ENCODE measurements around the gene WWC1. TPM values are rescaled to one million over a fixed set of nuclear protein-coding genes. Genes with fewer than 3 reads are reported as not detected.

Gene WWC1
- total RNA-seq, 2 donors from 2014 or later: 45.3 to 52.6 TPM

DNA sequence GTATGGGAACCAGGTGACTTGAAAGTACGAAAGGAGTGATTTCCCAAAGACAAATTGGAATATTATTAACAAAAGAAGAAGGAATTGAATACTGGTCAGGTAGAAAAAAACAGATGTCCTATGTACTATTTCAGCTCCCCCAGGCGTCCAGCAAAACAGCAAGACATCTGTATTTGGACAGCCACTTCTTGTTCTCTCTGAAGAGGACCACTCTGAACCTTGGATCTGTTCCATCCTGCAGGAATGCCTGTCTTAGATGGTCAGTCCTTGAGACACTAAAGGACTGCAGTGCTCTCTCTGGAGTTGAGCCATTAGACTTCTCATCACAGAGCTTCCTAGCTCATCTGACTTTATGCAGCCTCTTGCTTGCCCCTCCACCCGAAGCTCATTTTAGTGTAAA, 120.4 kb downstream of the WWC1 start:
- DNase-seq (ENCODE audit: low spot score): no peak
- Histone ChIP-seq H3K4me3 (no peak overlapping the region), H3K4me1 (replicated peaks) (no peaks in the 10 kb centered on the region), H3K9me3 (no peaks in the 10 kb centered on the region), H3K27ac (no peak overlapping the region), H3K27me3 (replicated peaks; ENCODE audit: insufficient read depth) (no peaks in the 10 kb centered on the region), H3K36me3 (no peaks in the 10 kb centered on the region)
- TF ChIP-seq, protein P1, sequence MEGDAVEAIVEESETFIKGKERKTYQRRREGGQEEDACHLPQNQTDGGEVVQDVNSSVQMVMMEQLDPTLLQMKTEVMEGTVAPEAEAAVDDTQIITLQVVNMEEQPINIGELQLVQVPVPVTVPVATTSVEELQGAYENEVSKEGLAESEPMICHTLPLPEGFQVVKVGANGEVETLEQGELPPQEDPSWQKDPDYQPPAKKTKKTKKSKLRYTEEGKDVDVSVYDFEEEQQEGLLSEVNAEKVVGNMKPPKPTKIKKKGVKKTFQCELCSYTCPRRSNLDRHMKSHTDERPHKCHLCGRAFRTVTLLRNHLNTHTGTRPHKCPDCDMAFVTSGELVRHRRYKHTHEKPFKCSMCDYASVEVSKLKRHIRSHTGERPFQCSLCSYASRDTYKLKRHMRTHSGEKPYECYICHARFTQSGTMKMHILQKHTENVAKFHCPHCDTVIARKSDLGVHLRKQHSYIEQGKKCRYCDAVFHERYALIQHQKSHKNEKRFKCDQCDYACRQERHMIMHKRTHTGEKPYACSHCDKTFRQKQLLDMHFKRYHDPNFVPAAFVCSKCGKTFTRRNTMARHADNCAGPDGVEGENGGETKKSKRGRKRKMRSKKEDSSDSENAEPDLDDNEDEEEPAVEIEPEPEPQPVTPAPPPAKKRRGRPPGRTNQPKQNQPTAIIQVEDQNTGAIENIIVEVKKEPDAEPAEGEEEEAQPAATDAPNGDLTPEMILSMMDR (IDR thresholded peaks at IDR 0.05): no peak
- no peak for TF ChIP-seq POLR2AphosphoS5 (IDR thresholded peaks at IDR 0.05)
- no peak for TF ChIP-seq POLR2A (IDR thresholded peaks at IDR 0.05)
- 75% methylated on average over 3 of the region's 3 CpGs for WGBS
- intact Hi-C loops (cut with DNase I): no loop called here

DNA sequence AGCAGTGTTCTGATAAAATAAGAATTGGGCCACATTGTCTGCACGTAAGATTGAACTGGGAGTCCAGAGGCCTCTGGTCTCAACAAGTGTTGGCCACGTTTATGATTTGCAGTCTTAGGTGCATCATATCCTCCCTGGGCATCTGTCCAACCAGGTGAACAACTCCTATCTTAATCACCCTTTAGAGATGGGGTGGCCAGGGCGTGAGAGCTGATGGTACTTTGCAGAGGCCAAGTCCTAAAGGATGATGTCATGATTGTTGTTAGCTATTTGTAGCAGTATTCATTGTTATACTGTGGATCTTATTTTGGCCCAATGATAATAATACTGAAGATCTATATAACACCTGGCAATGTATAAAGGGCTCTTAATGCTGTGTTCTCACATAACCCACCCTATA, 121.6 kb downstream of the WWC1 start:
- Histone ChIP-seq H3K27ac (no peak overlapping the region), H3K9me3 (no peaks in the 10 kb centered on the region), H3K27me3 (replicated peaks; ENCODE audit: insufficient read depth) (no peaks in the 10 kb centered on the region), H3K36me3 (no peaks in the 10 kb centered on the region), H3K4me1 (replicated peaks) (no peaks in the 10 kb centered on the region), H3K4me3 (no peak overlapping the region)
- no peak for DNase-seq (ENCODE audit: low spot score)
- intact Hi-C loops (cut with DNase I): no loop called here
- 85% methylated on average over 3 of the region's 3 CpGs for WGBS
- TF ChIP-seq, protein P1 (IDR thresholded peaks at IDR 0.05): no peak
- TF ChIP-seq POLR2AphosphoS5 (IDR thresholded peaks at IDR 0.05): no peak

DNA sequence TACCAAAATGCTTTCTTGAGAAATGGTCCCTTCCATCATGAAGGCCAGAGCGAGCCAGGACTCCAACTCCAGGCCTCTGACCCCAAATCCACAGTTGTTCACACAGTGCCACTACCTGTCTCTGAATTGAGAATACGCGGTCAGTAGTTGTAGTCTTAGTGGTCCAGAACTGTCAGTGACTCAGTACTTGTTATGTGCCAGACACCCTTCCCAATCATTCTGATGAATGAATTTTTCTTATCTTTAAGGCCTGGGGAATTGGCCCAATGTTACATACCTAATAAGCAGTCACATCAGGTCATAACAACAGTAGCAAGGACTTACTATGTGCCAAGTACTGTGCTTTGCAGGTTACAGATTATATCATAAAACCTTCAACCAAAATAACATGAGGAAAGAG, 122.2 kb downstream of the WWC1 start:
- intact Hi-C loops (cut with DNase I): no loop called here
- TF ChIP-seq POLR2AphosphoS5 (IDR thresholded peaks at IDR 0.05): no peak
- TF ChIP-seq, protein P1 (IDR thresholded peaks at IDR 0.05): no peak
- no peak for TF ChIP-seq POLR2A (IDR thresholded peaks at IDR 0.05)
- H3K36me3 ChIP-seq: no peaks in the 10 kb centered on the region
- DNase-seq (ENCODE audit: low spot score): no peak
- H3K4me3 ChIP-seq: no peak overlapping the region
- H3K9me3 ChIP-seq: no peaks in the 10 kb centered on the region
- 100% methylated on average over 3 of the region's 3 CpGs for WGBS
- H3K4me1 ChIP-seq (replicated peaks): no peaks in the 10 kb centered on the region
- H3K27me3 ChIP-seq (replicated peaks; ENCODE audit: insufficient read depth): no peaks in the 10 kb centered on the region
- no peak overlapping the region for H3K27ac ChIP-seq

DNA sequence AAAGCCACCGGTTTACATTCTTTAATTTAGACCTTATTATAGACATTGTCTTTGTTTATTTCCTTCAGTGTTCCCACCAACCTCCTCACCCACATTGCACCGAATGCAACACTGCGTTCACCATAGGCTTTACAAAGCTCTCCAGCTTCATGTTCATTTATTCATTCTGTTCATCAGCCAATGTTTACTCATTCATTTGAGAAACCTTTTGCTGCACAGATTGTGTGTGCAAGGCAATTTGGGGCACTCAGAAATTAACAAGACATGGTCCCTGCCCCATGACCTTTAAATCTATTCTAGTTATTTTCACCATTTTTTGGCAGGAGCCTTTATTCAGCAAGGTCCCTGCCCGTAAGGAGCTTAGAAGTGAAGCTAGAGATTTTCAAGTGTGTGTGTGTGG, 124.0 kb downstream of the WWC1 start:
- H3K36me3 ChIP-seq: no peaks in the 10 kb centered on the region
- H3K4me3 ChIP-seq: no peak overlapping the region
- H3K27me3 ChIP-seq (replicated peaks; ENCODE audit: insufficient read depth): no peaks in the 10 kb centered on the region
- no peak for DNase-seq (ENCODE audit: low spot score)
- no peaks in the 10 kb centered on the region for H3K4me1 ChIP-seq (replicated peaks)
- intact Hi-C loops (cut with DNase I): no loop called here
- TF ChIP-seq, protein P1 (IDR thresholded peaks at IDR 0.05): no peak
- TF ChIP-seq POLR2A (IDR thresholded peaks at IDR 0.05): no peak
- no peak for TF ChIP-seq POLR2AphosphoS5 (IDR thresholded peaks at IDR 0.05)
- no peak overlapping the region for H3K27ac ChIP-seq
- no peaks in the 10 kb centered on the region for H3K9me3 ChIP-seq
- WGBS: 83% methylated on average over 4 of the region's 4 CpGs

DNA sequence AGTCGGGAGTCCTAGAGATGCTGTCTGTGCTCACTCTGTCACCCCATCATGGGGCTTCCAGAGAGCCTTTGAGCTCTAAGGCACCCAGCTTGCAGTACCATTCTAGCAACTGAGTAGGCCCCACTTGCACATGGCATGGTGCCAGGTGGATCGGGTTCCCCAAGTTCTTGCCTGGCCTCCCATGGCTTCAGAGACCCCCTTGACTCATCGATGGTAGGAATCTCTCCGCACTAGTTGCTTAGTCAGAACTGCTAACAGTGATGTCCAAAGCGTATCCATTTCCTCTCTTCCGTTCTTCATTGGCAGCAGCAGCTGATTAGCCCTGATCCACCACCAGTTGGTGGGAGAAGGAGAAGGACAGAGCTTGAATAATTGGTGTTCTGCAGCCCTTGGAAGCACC, 124.5 kb downstream of the WWC1 start:
- no peak for TF ChIP-seq POLR2A (IDR thresholded peaks at IDR 0.05)
- TF ChIP-seq, protein P1 (IDR thresholded peaks at IDR 0.05): no peak
- no peak for TF ChIP-seq POLR2AphosphoS5 (IDR thresholded peaks at IDR 0.05)
- no peaks in the 10 kb centered on the region for H3K4me1 ChIP-seq (replicated peaks)
- 83% methylated on average over 6 of the region's 6 CpGs for WGBS
- H3K27ac ChIP-seq: no peak overlapping the region
- no peak overlapping the region for H3K4me3 ChIP-seq
- no peaks in the 10 kb centered on the region for H3K27me3 ChIP-seq (replicated peaks; ENCODE audit: insufficient read depth)
- no peak for DNase-seq (ENCODE audit: low spot score)
- no peaks in the 10 kb centered on the region for H3K9me3 ChIP-seq
- intact Hi-C loops (cut with DNase I): no loop called here
- H3K36me3 ChIP-seq: no peaks in the 10 kb centered on the region
